ENCODE results near the gene ADGRD1.

DNA sequence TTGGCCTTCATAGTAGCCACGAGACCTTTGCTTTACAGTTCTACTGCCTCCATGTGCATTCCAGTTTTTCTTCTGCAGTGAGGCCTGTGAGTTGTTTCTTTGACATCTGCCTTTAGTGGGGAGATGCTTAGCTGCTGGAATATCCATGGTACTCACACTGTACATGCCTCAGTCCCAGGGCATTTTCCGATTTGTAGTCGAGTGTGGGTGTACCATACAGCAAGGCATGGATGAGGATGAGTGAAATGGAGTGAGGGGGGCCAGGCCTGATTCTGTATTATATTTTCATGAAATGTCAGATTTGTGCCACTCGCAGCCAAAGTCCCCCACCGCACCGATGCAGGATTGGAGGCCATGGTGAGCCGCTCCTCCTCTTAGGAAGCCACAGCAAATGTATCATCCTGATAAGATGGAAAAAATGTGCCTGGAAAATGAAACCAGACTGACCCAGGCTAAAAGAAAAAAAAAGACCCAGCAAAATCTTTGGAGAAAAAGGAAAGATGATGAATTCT lies 173.0 kb downstream of the ADGRD1 start:
- TF ChIP-seq, protein P1, sequence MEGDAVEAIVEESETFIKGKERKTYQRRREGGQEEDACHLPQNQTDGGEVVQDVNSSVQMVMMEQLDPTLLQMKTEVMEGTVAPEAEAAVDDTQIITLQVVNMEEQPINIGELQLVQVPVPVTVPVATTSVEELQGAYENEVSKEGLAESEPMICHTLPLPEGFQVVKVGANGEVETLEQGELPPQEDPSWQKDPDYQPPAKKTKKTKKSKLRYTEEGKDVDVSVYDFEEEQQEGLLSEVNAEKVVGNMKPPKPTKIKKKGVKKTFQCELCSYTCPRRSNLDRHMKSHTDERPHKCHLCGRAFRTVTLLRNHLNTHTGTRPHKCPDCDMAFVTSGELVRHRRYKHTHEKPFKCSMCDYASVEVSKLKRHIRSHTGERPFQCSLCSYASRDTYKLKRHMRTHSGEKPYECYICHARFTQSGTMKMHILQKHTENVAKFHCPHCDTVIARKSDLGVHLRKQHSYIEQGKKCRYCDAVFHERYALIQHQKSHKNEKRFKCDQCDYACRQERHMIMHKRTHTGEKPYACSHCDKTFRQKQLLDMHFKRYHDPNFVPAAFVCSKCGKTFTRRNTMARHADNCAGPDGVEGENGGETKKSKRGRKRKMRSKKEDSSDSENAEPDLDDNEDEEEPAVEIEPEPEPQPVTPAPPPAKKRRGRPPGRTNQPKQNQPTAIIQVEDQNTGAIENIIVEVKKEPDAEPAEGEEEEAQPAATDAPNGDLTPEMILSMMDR (IDR thresholded peaks at IDR 0.05): no peak
- TF ChIP-seq, protein P2, sequence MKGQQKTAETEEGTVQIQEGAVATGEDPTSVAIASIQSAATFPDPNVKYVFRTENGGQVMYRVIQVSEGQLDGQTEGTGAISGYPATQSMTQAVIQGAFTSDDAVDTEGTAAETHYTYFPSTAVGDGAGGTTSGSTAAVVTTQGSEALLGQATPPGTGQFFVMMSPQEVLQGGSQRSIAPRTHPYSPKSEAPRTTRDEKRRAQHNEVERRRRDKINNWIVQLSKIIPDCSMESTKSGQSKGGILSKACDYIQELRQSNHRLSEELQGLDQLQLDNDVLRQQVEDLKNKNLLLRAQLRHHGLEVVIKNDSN (CRISPR knock-in tag; IDR thresholded peaks at IDR 0.05): no peak
- TF ChIP-seq ZNF317 (CRISPR knock-in tag; IDR thresholded peaks at IDR 0.05; ENCODE audit: borderline replicate concordance, low read depth): no peak
- no peak for TF ChIP-seq ESRRA (CRISPR knock-in tag; IDR thresholded peaks at IDR 0.05; ENCODE audit: borderline replicate concordance)
- TF ChIP-seq, protein P3, sequence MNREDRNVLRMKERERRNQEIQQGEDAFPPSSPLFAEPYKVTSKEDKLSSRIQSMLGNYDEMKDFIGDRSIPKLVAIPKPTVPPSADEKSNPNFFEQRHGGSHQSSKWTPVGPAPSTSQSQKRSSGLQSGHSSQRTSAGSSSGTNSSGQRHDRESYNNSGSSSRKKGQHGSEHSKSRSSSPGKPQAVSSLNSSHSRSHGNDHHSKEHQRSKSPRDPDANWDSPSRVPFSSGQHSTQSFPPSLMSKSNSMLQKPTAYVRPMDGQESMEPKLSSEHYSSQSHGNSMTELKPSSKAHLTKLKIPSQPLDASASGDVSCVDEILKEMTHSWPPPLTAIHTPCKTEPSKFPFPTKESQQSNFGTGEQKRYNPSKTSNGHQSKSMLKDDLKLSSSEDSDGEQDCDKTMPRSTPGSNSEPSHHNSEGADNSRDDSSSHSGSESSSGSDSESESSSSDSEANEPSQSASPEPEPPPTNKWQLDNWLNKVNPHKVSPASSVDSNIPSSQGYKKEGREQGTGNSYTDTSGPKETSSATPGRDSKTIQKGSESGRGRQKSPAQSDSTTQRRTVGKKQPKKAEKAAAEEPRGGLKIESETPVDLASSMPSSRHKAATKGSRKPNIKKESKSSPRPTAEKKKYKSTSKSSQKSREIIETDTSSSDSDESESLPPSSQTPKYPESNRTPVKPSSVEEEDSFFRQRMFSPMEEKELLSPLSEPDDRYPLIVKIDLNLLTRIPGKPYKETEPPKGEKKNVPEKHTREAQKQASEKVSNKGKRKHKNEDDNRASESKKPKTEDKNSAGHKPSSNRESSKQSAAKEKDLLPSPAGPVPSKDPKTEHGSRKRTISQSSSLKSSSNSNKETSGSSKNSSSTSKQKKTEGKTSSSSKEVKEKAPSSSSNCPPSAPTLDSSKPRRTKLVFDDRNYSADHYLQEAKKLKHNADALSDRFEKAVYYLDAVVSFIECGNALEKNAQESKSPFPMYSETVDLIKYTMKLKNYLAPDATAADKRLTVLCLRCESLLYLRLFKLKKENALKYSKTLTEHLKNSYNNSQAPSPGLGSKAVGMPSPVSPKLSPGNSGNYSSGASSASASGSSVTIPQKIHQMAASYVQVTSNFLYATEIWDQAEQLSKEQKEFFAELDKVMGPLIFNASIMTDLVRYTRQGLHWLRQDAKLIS (CRISPR knock-in tag; IDR thresholded peaks at IDR 0.05; ENCODE audit: borderline replicate concordance): no peak
- no peak for TF ChIP-seq MXD4 (CRISPR knock-in tag; IDR thresholded peaks at IDR 0.05; ENCODE audit: borderline replicate concordance)
- TF ChIP-seq ATF1 (CRISPR knock-in tag; IDR thresholded peaks at IDR 0.05): no peak
- no peak for TF ChIP-seq MYBL2 (CRISPR knock-in tag; IDR thresholded peaks at IDR 0.05)

Measured in WTC11 (cell line).